Heart left ventricle (tissue), 16 donors: ENCODE measurements around the gene USP10. TPM values are rescaled to one million over a fixed set of nuclear protein-coding genes. Genes with fewer than 3 reads are reported as not detected.

ENCODE experiments used
- ATAC-seq, 4 donors: fragments of 200-7000 bp; cut with Tn5 transposase; one replicate each; pipeline ENCODE4 v1.9.1; 2020 to 2022; ENCODE audit warnings: moderate library complexity in 4 of 4, mild to moderate bottlenecking in 3 of 4, moderate number of reproducible peaks in 1 of 4
- DNase-seq, 5 donors: peaks; one replicate each; pipeline ENCODE4 v3.0.0-alpha.2; 2020
- H3K27ac ChIP-seq, 12 donors: fragments of 200-600 bp; sonication (generic) in 4 of 12; one replicate each; pipeline versions ENCODE4 v1.5.0 to v1.8.0; 2016 to 2022; ENCODE audit warnings: mild to moderate bottlenecking in 2 of 12
- H3K27me3 ChIP-seq, 9 donors: fragments of 200-600 bp; sonication (generic) in 2 of 9; one replicate each; pipeline versions ENCODE4 v1.5.1 to v1.8.0; 2016 to 2022; ENCODE audit warnings: mild to moderate bottlenecking in 3 of 9
- H3K36me3 ChIP-seq, 9 donors: fragments of 200-600 bp; sonication (generic) in 2 of 9; one replicate each; pipeline versions ENCODE4 v1.5.0 to v1.8.0; 2018 to 2022; ENCODE audit warnings: mild to moderate bottlenecking in 2 of 9
- H3K4me1 ChIP-seq, 12 donors: fragments of 200-600 bp; sonication (generic) in 4 of 12; one replicate each; pipeline versions ENCODE4 v1.5.0 to v1.8.0; 2016 to 2022; ENCODE audit warnings: mild to moderate bottlenecking in 3 of 12
- H3K4me3 ChIP-seq, 12 donors: fragments of 200-600 bp; sonication (generic) in 4 of 12; one replicate each; pipeline versions ENCODE4 v1.5.0 to v1.8.0; 2017 to 2022; ENCODE audit warnings: mild to moderate bottlenecking in 9 of 12, moderate library complexity in 4 of 12
- H3K9me3 ChIP-seq, 12 donors: fragments of 200-600 bp; sonication (generic) in 4 of 12; one replicate each; pipeline versions ENCODE4 v1.5.0 to v1.8.0; 2016 to 2022; ENCODE audit warnings: mild to moderate bottlenecking in 1 of 12
- CTCF ChIP-seq, 12 donors: fragments of 200-600 bp; sonication (generic) in 4 of 12; IDR thresholded peaks; one replicate each; pipeline versions ENCODE4 v1.5.0 to v1.8.0; 2018 to 2022; ENCODE audit warnings: antibody characterized with exemption in 12 of 12, mild to moderate bottlenecking in 5 of 12
- POLR2A ChIP-seq, 2 donors: fragments of 450-650 bp; IDR thresholded peaks; one replicate each; pipeline ENCODE4 v1.6.1; 2017; ENCODE audit warnings: antibody characterized with exemption in 2 of 2, mild to moderate bottlenecking in 2 of 2, moderate library complexity in 2 of 2
- WGBS, 4 donors: extraction: QIAGEN DNeasy Blood & Tissue Kit in 2 of 4; methylation state at CpG; one replicate each; pipeline versions ENCODE4 v1.1.5 to v1.1.7; 2013 to 2018; 5-methylcytosine and 5-hydroxymethylcytosine counted together
- intact Hi-C, 10 donors: fragments of 100-400 bp; cut with DNase I; formaldehyde crosslinking; loops; one replicate each; pipeline versions ENCODE4 v1.11.1 to v1.14.2; 2022
- polyA plus RNA-seq, 2 donors: library from polyadenylated mRNA; stranded (reverse); fragments of 200-250 nt; gene quantifications; one replicate each; pipeline ENCODE4 v1.2.3, GENCODE V29; 2013
- total RNA-seq, 9 donors: library from RNA; depleted of rRNA in 2 of 9; stranded (reverse); fragments of >200 nt in 2 of 9; fragmentation: NEBNext Ultra II Directional in 3 of 9; extraction: Animal tissue kit (Norgen Biotek cat#: 25700) in 3 of 9; gene quantifications; one replicate each; pipeline versions ENCODE4 v1.1.0 to v1.2.4, GENCODE V29; 2016 to 2023
- donor health status: ischemic (EF 13 %, LVEDD 7.1; RV severe dilation, severe dysfunction).
- donor health status: healthy with polysubstance abuse.
- donor health status: DM: no; HTN: yes; CAD: no.
- donor health status: DM: no; HTN: no; CAD: no.
- donor health status: ischemic (EF 25% LVEDD 6.9; RV normal size, moderate dysfunction).
- donor health status: ischemic (EF 25% LVEDD 5.7; RV mildly dilated, moderate dysfunction).
- donor health status: healthy.
- donor health status: DM: yes; HTN: yes; CAD: no.
- donor health status: ischemic (EF 35%, LVEDD 5.7; RV mildly dilated, moderate dysfunction).
- donor health status: nonischemic (EF 11% LVEDD 7.7; RV severe dilation, severe dysfunction).
- donor health status: DM: yes; HTN: yes; CAD: no.
- donor health status: PGD.
- donor health status: ischemic (EF 29% LVEDD 5.4; RV normal size, mild dysfunction).
- donor health status: nonischemic (EF 23%, LVEDD 6.1; RV moderate dilation, normal function).

USP10 gene
- total and polyA plus RNA-seq, 11 donors = 17.8 to 73.5 (median 61.6) TPM

GRCh38 chr16:84768061-84768807 is 68.4 kb downstream of the USP10 start:
- intact Hi-C loops = no loop called here
- no peak overlapping the region for H3K4me3 ChIP-seq

DNA sequence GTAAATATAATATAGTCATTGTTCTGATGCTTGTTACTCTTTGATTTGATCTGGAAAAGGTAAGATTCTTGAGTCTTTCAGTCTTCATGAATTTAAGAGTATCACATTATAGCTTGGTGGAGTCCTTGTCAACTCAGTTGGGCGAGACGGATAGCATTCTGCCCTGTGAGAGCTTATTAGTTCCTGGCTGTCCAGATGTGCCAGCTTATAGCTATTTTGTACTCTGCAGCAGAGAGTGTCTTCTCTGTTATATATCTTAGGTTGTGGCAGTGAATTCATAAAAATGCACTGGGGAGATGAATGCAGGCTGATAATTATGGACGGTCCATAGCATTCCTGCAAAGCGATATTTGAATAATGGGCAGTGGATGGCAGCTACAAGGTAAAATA is 69.0 kb downstream of the USP10 start:
- WGBS, 4 donors = 96 to 98% (median 97%) methylated on average over 4 of the region's 4 CpGs
- no peaks in the 10 kb centered on the region for H3K9me3 ChIP-seq
- no peak for DNase-seq
- no peak overlapping the region for H3K4me3 ChIP-seq
- intact Hi-C loops = no loop called here
- ATAC-seq = no peak
- H3K36me3 ChIP-seq = peaks cover 0 to 95% (median 84%) of the 10 kb centered on the region in 9 donors
- no peak overlapping the region for H3K27ac ChIP-seq
- no peak for TF ChIP-seq CTCF (IDR thresholded peaks at IDR 0.05)
- no peak for TF ChIP-seq POLR2A (IDR thresholded peaks at IDR 0.05)
- peaks cover 0 to 14% (median 4%) of the 10 kb centered on the region in 12 donors for H3K4me1 ChIP-seq
- H3K27me3 ChIP-seq = no peaks in the 10 kb centered on the region

More at GRCh38 chr16:84768061-84768807, 68.4 kb downstream of the USP10 start:
- WGBS, 4 donors = 84 to 94% (median 90%) methylated on average over 4 of the region's 4 CpGs
- Histone ChIP-seq H3K27me3 (no peaks in the 10 kb centered on the region), H3K36me3 (peaks cover 0 to 95% (median 85%) of the 10 kb centered on the region in 9 donors), H3K27ac (no peak overlapping the region), H3K9me3 (no peaks in the 10 kb centered on the region), H3K4me1 (peaks cover 0 to 14% (median 4%) of the 10 kb centered on the region in 12 donors)
- DNase-seq (no peak), ATAC-seq (no peak)
- TF ChIP-seq CTCF (IDR thresholded peaks at IDR 0.05) = no peak
- no peak for TF ChIP-seq POLR2A (IDR thresholded peaks at IDR 0.05)

DNA sequence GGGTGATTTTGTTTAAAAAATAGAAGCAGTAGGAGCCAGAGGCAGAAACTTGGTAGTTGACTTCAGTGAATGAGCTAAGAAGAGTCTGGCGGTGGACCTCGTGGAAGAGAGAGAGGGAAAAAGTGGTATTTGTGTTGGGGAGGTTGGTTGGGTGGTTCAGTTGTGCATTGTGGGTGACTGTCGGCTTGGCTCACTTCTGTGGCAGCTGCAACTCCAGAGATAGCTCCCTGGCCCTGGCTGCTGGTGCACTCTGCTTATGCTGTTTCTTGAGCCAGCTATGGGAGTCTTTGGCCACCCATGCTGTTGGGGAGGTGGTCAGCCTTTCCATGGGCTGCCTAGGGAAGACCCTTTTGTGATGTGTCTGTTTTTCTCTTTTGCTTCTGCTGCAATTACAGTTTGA is 69.6 kb downstream of the USP10 start:
- no peak overlapping the region for H3K4me3 ChIP-seq
- TF ChIP-seq CTCF (IDR thresholded peaks at IDR 0.05) = no peak
- no peak for TF ChIP-seq POLR2A (IDR thresholded peaks at IDR 0.05)
- no peaks in the 10 kb centered on the region for H3K27me3 ChIP-seq
- H3K36me3 ChIP-seq = peaks cover 0 to 95% (median 84%) of the 10 kb centered on the region in 9 donors
- no peaks in the 10 kb centered on the region for H3K9me3 ChIP-seq
- no peak for ATAC-seq
- H3K4me1 ChIP-seq = peaks cover 0 to 14% (median 4%) of the 10 kb centered on the region in 12 donors
- intact Hi-C loops = no loop called here
- DNase-seq = no peak
- no peak overlapping the region for H3K27ac ChIP-seq
- 88 to 97% (median 91%) methylated on average over 3 of the region's 3 CpGs for WGBS, 4 donors

DNA sequence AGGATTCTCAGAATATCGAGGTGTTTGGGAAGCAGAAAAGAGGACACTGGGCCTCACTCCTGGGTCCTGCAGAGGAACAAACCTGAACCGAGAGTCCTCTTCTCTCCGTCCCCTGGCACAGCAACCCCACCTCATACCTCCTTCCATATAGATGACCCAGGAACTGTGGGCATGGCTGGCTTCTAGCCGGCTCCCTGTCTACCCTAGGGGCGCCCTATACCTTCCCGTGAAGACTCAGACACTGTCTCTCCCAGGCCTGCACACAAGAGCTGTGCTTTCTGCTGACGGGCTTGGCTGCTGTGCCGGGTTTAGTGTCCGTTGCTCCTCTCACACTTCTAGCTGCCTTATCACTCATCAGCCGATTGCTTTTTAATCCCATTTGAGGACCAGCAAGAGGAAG is 73.5 kb downstream of the USP10 start:
- TF ChIP-seq POLR2A (IDR thresholded peaks at IDR 0.05) (no peak), CTCF (IDR thresholded peaks at IDR 0.05) (no peak)
- Histone ChIP-seq H3K4me3 (no peak overlapping the region), H3K27me3 (no peaks in the 10 kb centered on the region), H3K36me3 (peaks cover 0 to 98% (median 84%) of the 10 kb centered on the region in 9 donors), H3K4me1 (no peaks in the 10 kb centered on the region), H3K9me3 (no peaks in the 10 kb centered on the region), H3K27ac (no peak overlapping the region)
- DNase-seq (no peak), ATAC-seq (no peak)
- WGBS, 4 donors = 86 to 93% (median 88%) methylated on average over 10 of the region's 10 CpGs
- intact Hi-C loops = no loop called here
